ENCODE results near the gene NRDC. TPM values are rescaled to one million over a fixed set of nuclear protein-coding genes. Genes with fewer than 3 reads are reported as not detected.

NRDC gene
- total and polyA plus RNA-seq, 9 of the 15 experiments (the other 6 are each of a cell fraction or from before 2014, with no cell fraction given) = 102 to 371 (median 201) TPM

DNA sequence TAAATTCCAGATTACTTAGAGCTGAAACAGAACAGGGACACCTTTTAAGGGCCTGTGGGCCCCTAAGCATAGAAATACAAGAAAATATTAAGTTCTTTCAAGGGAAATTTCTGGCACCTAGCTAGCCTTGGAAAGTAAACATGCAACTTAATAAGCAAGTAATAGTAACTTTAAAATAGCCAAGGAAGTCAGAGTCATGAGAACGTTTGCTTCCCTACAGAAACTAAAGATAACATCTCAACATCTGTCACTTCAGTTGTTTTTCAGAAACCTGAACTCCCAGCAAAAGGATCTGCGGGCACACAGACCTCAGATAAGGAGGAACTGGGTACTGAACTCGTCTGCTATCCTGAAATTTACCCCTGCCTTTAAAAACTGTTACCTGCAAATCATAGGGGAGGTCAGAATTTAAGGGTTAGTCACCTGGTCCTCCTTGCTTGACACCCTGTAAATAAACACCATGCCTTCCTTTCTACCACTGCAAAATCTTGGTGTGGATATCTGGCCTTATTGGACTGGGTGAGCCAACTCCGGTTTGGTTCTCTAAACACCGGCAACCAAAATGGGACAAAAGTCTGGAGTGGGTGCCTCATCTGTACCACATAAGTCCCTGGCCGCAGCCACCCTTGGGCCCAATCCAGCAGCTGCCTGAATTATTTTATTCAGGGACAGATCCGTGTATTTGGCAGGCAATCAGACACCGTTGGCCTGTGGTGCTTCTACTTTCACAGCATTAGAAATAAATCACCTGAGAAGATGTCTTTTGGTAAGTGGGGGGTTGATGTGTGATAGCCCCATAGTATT, 27.9 kb downstream of the NRDC start (continued):
- TF ChIP-seq AFF4 (CRISPR knock-in tag; IDR thresholded peaks at IDR 0.05) (no peak), ZNF584 (CRISPR knock-in tag; IDR thresholded peaks at IDR 0.05; ENCODE audit: low read depth) (no peak), ZNF586 (CRISPR knock-in tag; conservative IDR thresholded peaks at IDR 0.05) (no peak), MXD1 (CRISPR knock-in tag; IDR thresholded peaks at IDR 0.05; ENCODE audit: borderline replicate concordance, poor library complexity, severe bottlenecking) (no peak), HIVEP1 (CRISPR knock-in tag; IDR thresholded peaks at IDR 0.05) (no peak), GABPA (tag; conservative IDR thresholded peaks at IDR 0.05; ENCODE audit: low read depth) (no peak), LEF1 (IDR thresholded peaks at IDR 0.05) (peak; percentile 87), POLR2B (IDR thresholded peaks at IDR 0.05; ENCODE audit: low read depth, partially characterized antibody) (no peak), HOXB6 (CRISPR knock-in tag; IDR thresholded peaks at IDR 0.05; ENCODE audit: borderline replicate concordance) (no peak), KLF16 (IDR thresholded peaks at IDR 0.05) (peak; percentile 74), BRF1 (IDR thresholded peaks at IDR 0.05; ENCODE audit: borderline replicate concordance, extremely low read depth, insufficient read length) (no peak), ZNF274 (IDR thresholded peaks at IDR 0.05; ENCODE audit: borderline replicate concordance, low read depth, low read length) (no peak), NFE2 (IDR thresholded peaks at IDR 0.05; ENCODE audit: low read depth) (no peak), MCM5 (IDR thresholded peaks at IDR 0.05; ENCODE audit: low read depth) (no peak), STAG1 (CRISPR knock-in tag; IDR thresholded peaks at IDR 0.05; ENCODE audit: borderline replicate concordance) (no peak), SMARCC2 (IDR thresholded peaks at IDR 0.05; ENCODE audit: low read depth) (peak; percentile 92), ETV5 (CRISPR knock-in tag; IDR thresholded peaks at IDR 0.05; ENCODE audit: low read depth) (no peak), ZFP30 (CRISPR knock-in tag; IDR thresholded peaks at IDR 0.05; ENCODE audit: borderline replicate concordance) (no peak)
- TF ChIP-seq, protein P1, sequence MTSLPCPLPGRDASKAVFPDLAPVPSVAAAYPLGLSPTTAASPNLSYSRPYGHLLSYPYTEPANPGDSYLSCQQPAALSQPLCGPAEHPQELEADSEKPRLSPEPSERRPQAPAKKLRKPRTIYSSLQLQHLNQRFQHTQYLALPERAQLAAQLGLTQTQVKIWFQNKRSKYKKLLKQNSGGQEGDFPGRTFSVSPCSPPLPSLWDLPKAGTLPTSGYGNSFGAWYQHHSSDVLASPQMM (CRISPR knock-in tag; IDR thresholded peaks at IDR 0.05) = no peak
- TF ChIP-seq, protein P2, sequence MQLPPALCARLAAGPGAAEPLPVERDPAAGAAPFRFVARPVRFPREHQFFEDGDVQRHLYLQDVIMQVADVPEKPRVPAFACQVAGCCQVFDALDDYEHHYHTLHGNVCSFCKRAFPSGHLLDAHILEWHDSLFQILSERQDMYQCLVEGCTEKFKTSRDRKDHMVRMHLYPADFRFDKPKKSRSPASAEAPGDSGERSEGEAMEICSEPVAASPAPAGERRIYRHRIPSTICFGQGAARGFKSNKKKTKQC (CRISPR knock-in tag; IDR thresholded peaks at IDR 0.05) = no peak
- TF ChIP-seq, protein P3, sequence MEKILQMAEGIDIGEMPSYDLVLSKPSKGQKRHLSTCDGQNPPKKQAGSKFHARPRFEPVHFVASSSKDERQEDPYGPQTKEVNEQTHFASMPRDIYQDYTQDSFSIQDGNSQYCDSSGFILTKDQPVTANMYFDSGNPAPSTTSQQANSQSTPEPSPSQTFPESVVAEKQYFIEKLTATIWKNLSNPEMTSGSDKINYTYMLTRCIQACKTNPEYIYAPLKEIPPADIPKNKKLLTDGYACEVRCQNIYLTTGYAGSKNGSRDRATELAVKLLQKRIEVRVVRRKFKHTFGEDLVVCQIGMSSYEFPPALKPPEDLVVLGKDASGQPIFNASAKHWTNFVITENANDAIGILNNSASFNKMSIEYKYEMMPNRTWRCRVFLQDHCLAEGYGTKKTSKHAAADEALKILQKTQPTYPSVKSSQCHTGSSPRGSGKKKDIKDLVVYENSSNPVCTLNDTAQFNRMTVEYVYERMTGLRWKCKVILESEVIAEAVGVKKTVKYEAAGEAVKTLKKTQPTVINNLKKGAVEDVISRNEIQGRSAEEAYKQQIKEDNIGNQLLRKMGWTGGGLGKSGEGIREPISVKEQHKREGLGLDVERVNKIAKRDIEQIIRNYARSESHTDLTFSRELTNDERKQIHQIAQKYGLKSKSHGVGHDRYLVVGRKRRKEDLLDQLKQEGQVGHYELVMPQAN (IDR thresholded peaks at IDR 0.05; ENCODE audit: borderline replicate concordance) = peak; percentile 19; the same call in 1 of the 2 replicates
